GM12878 (cell line): ENCODE data around the gene GHRH. TPM values are rescaled to one million over a fixed set of nuclear protein-coding genes. Genes with fewer than 3 reads are reported as not detected.

Source experiments
- ATAC-seq: fragments of 200-7000 bp; cut with Tn5 transposase; 3 replicates; pipeline ENCODE4 v1.9.1; 2020; ENCODE audit warnings: mild to moderate bottlenecking, moderate library complexity
- BruUV-seq: library from RNA; stranded (reverse); fragments of 400-500 nt; replicated peaks from 2 replicates; lab custom pipeline; 2021; lab: Mats Ljungman, UMichigan
- CTCF ChIA-PET: fragments of 300-600 bp; sonication (Branson Sonifier 250); formaldehyde crosslinking; extraction: SDS; loops from one replicate; lab custom pipeline; 2021; ENCODE audit warnings: inconsistent platforms; lab: Yijun Ruan, JAX
- POLR2A ChIA-PET: fragments of 350-600 bp; formaldehyde crosslinking; extraction: SDS; loops from one replicate; lab custom pipeline; 2021; ENCODE audit warnings: inconsistent platforms; lab: Charles Lee
- RAD21 ChIA-PET: fragments of 300-600 bp; sonication (Branson Sonifier 250); formaldehyde crosslinking; loops from one replicate; lab custom pipeline; 2023; ENCODE audit warnings: antibody characterized with exemption; ENCODE audit not compliant: unreplicated experiment; lab: Charles Lee
- SMC1A ChIA-PET: fragments of 300-600 bp; sonication (Branson Sonifier 250); formaldehyde crosslinking; loops from one replicate; lab custom pipeline; 2023; ENCODE audit not compliant: unreplicated experiment, uncharacterized antibody; lab: Charles Lee
- DNase-seq: peaks from one replicate; pipeline ENCODE4 v3.0.0-alpha.2; 2011; ENCODE audit warnings: low read depth, low spot score
- FAIRE-seq: peaks from 3 replicates; lab custom pipeline; 2011; peaks lifted over from hg19 to GRCh38; lab: Jason Lieb, UNC
- H2AFZ ChIP-seq: 2 replicates; pipeline ENCODE4 v1.6.0; 2011; ENCODE audit warnings: low read depth, low read length, control low read depth; ENCODE audit not compliant: control insufficient read depth
- H3K27ac ChIP-seq: 2 replicates; pipeline ENCODE4 v1.5.1; 2011; ENCODE audit warnings: control low read depth; ENCODE audit not compliant: control insufficient read depth, insufficient read depth
- H3K27me3 ChIP-seq, 2 experiments: replicated peaks in 1 of 2; 2 replicates each; pipeline versions ENCODE4 v1.6.0 to v1.6.1; 2011; ENCODE audit warnings: low read length in 1 of 2; ENCODE audit not compliant: control insufficient read depth in 2 of 2, insufficient read depth in 2 of 2
- H3K36me3 ChIP-seq, 2 experiments: 2 replicates each; pipeline ENCODE4 v1.5.1; 2011; ENCODE audit warnings: low read length in 1 of 2; ENCODE audit not compliant: control insufficient read depth in 2 of 2, insufficient read depth in 2 of 2
- H3K4me1 ChIP-seq: 2 replicates; pipeline ENCODE4 v1.6.1; 2011; ENCODE audit warnings: mild to moderate bottlenecking, low read length, moderate library complexity, mixed read lengths; ENCODE audit not compliant: control insufficient read depth, insufficient read depth
- H3K4me2 ChIP-seq: 2 replicates; pipeline ENCODE4 v1.6.0; 2011; ENCODE audit warnings: control low read depth; ENCODE audit not compliant: control insufficient read depth, insufficient read depth
- H3K4me3 ChIP-seq: fragments of 200-600 bp; sonication (generic); 2 replicates; pipeline ENCODE4 v1.5.1; 2016
- H3K79me2 ChIP-seq: 2 replicates; pipeline ENCODE4 v1.6.0; 2011; ENCODE audit warnings: low read length; ENCODE audit not compliant: control insufficient read depth, insufficient read depth
- H3K9ac ChIP-seq: 2 replicates; pipeline ENCODE4 v1.8.0; 2011; ENCODE audit warnings: low read length, control low read depth, mixed read lengths; ENCODE audit not compliant: control insufficient read depth, insufficient read depth
- H3K9me3 ChIP-seq: replicated peaks from 3 replicates; pipeline ENCODE4 v1.5.1; 2011; ENCODE audit warnings: mild to moderate bottlenecking, low read length; ENCODE audit not compliant: control insufficient read depth, insufficient read depth
- H4K20me1 ChIP-seq: 2 replicates; pipeline ENCODE4 v1.6.0; 2011; ENCODE audit not compliant: control insufficient read depth, insufficient read depth
- CBX3 ChIP-seq: fragments of 200-600 bp; sonication (generic); IDR thresholded peaks from 2 replicates; pipeline ENCODE4 v1.6.1; 2016; ENCODE audit warnings: low read depth, borderline replicate concordance
- DPF2 ChIP-seq: fragments of 450-650 bp; IDR thresholded peaks from 2 replicates; pipeline ENCODE4 v1.6.1; 2017; ENCODE audit warnings: mild to moderate bottlenecking
- EP300 ChIP-seq, 2 experiments: fragments of 150-350 bp in 1 of 2; IDR thresholded peaks; 2 replicates each; pipeline ENCODE4 v1.6.1; 2011 to 2012; ENCODE audit warnings: low read depth in 2 of 2, low read length in 2 of 2, borderline replicate concordance in 1 of 2, improper control_type of control experiment in 1 of 2, inconsistent platforms in 1 of 2; ENCODE audit not compliant: control insufficient read depth in 1 of 2
- FOXK2 ChIP-seq: fragments of 450-650 bp; IDR thresholded peaks from 2 replicates; pipeline ENCODE4 v1.6.1; 2017; ENCODE audit warnings: mild to moderate bottlenecking, moderate library complexity
- JUNB ChIP-seq: IDR thresholded peaks from 2 replicates; pipeline ENCODE4 v1.6.1; 2016; ENCODE audit warnings: antibody characterized with exemption, mild to moderate bottlenecking
- MYC ChIP-seq: IDR thresholded peaks from 2 replicates; pipeline ENCODE4 v1.6.1; 2011; ENCODE audit warnings: mild to moderate bottlenecking, low read length, moderate library complexity, inconsistent platforms; ENCODE audit not compliant: insufficient read depth, insufficient replicate concordance, insufficient read length, severe bottlenecking
- NFYA ChIP-seq: IDR thresholded peaks from 2 replicates; pipeline ENCODE4 v1.6.1; 2011; ENCODE audit warnings: low read depth, mild to moderate bottlenecking, low read length, improper control_type of control experiment, borderline replicate concordance
- NFYB ChIP-seq: IDR thresholded peaks from 2 replicates; pipeline ENCODE4 v1.6.1; 2011; ENCODE audit warnings: low read depth, mild to moderate bottlenecking, low read length, improper control_type of control experiment, moderate library complexity; ENCODE audit not compliant: insufficient read depth
- POLR2A ChIP-seq: IDR thresholded peaks from 2 replicates; pipeline ENCODE4 v1.6.1; 2011; ENCODE audit warnings: low read depth, mild to moderate bottlenecking, low read length
- SMC3 ChIP-seq: IDR thresholded peaks from 2 replicates; pipeline ENCODE4 v1.6.1; 2011; ENCODE audit warnings: low read length, improper control_type of control experiment, borderline replicate concordance
- SREBF2 ChIP-seq: IDR thresholded peaks from 2 replicates; pipeline ENCODE4 v1.6.1; 2012; ENCODE audit warnings: mild to moderate bottlenecking, low read length
- TCF7 ChIP-seq: IDR thresholded peaks from 2 replicates; pipeline ENCODE4 v1.6.1; 2014; ENCODE audit warnings: antibody characterized with exemption, borderline replicate concordance
- YY1 ChIP-seq: IDR thresholded peaks from 2 replicates; pipeline ENCODE4 v1.6.1; 2011; ENCODE audit warnings: low read depth, mild to moderate bottlenecking, low read length
- ZNF384 ChIP-seq: IDR thresholded peaks from 2 replicates; pipeline ENCODE4 v1.6.1; 2012; ENCODE audit warnings: low read depth, mild to moderate bottlenecking, low read length, improper control_type of control experiment, borderline replicate concordance
- ZZZ3 ChIP-seq: IDR thresholded peaks from 2 replicates; pipeline ENCODE4 v1.6.1; 2011; ENCODE audit warnings: low read depth; ENCODE audit not compliant: control insufficient read depth, insufficient read length
- WGBS: methylation state at CpG from one replicate; pipeline ENCODE4 v1.1.6; 2016; ENCODE audit warnings: low lambda C conversion rate; ENCODE audit not compliant: insufficient replicate concordance, insufficient coverage; ENCODE audit errors: missing lambda C conversion rate; 5-methylcytosine and 5-hydroxymethylcytosine counted together
- in situ Hi-C: fragments of 300-500 bp; cut with MboI; formaldehyde crosslinking; loops from 9 replicates; pipeline ENCODE4 v1.14.3; 2018; ENCODE audit warnings: mixed read lengths
- intact Hi-C: fragments of 100-400 bp; cut with micrococcal nuclease; formaldehyde crosslinking; loops from one replicate; pipeline ENCODE4 v1.14.2; 2022; ENCODE audit not compliant: unreplicated experiment
- polyA plus RNA-seq, 11 experiments: library from polyadenylated mRNA; depleted of rRNA in 4 of 11; unstranded in 6 of 11; stranded (reverse) in 5 of 11; fragments of >200 nt; fragmentation: Nextera tagmentation in 4 of 11; fragmentation: Illumina TruSeq in 1 of 11; extraction: Ambion mirVana in 4 of 11; extraction: Trizol in 1 of 11; gene quantifications; 1 replicate in 1 of 11; 2 replicates in 10 of 11; pipeline versions ENCODE4 v1.2.1 to v1.2.3, GENCODE V29; 2011 to 2016; ENCODE audit warnings: inconsistent platforms in 2 of 11, missing spikeins in 2 of 11, low read depth in 1 of 11
- total RNA-seq, 4 experiments: library from RNA; depleted of rRNA in 3 of 4; stranded (reverse); fragments of >200 nt in 3 of 4; fragmentation: Illumina TruSeq in 1 of 4; extraction: Trizol in 1 of 4; gene quantifications; 2 replicates each; pipeline versions ENCODE4 v1.2.1 to v1.2.3, GENCODE V29; 2013 to 2021
- TF ChIP-seq, protein P1 (sequence below): IDR thresholded peaks from 2 replicates; pipeline ENCODE4 v1.6.1; 2011; ENCODE audit warnings: low read depth, low read length, improper control_type of control experiment, borderline replicate concordance
- TF ChIP-seq, protein P2 (sequence below): IDR thresholded peaks from 2 replicates; pipeline ENCODE4 v1.6.1; 2011; ENCODE audit warnings: mild to moderate bottlenecking, low read depth, low read length, moderate library complexity; ENCODE audit not compliant: insufficient replicate concordance
- TF ChIP-seq, protein P3 (sequence below): IDR thresholded peaks from 2 replicates; pipeline ENCODE4 v1.6.1; 2012; ENCODE audit warnings: low read length, inconsistent platforms
- TF ChIP-seq, protein P4 (sequence below), 3 experiments: IDR thresholded peaks in 2 of 3; conservative IDR thresholded peaks in 1 of 3; 2 replicates each; pipeline ENCODE4 v1.5.1; 2011; ENCODE audit warnings: low read depth in 3 of 3, low read length in 3 of 3, mild to moderate bottlenecking in 3 of 3, control low read depth in 2 of 3, moderate library complexity in 2 of 3, inconsistent platforms in 1 of 3, mixed read lengths in 1 of 3; ENCODE audit not compliant: control insufficient read depth in 2 of 3, insufficient read depth in 1 of 3; ENCODE audit errors: extremely low read depth in 1 of 3

Gene GHRH
- total and polyA plus RNA-seq, 10 of the 15 experiments (the other 5 are each of a cell fraction or from before 2014, with no cell fraction given) = not detected

DNA sequence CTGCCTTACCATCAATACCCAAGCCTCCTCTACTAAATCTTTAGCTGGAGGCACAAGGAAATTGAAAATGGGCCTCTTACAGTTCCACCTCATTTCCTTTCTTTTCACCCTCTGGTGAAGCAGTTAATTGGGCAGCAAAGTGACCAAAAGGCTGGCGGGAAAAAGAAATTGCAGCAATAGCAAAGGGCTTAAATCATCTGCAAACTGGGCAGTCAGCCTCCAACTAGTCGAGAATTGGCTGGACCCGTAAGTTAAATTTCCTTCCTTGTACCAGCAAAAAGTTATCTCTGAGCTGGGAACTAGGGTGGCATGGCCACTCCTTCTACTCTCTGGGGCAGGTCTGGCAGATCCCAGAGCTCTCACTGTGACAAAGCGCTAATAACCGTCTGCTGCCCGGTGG lies 33.5 kb downstream of the GHRH start (continued):
- TF ChIP-seq SREBF2 = no peak
- TF ChIP-seq, protein P1, sequence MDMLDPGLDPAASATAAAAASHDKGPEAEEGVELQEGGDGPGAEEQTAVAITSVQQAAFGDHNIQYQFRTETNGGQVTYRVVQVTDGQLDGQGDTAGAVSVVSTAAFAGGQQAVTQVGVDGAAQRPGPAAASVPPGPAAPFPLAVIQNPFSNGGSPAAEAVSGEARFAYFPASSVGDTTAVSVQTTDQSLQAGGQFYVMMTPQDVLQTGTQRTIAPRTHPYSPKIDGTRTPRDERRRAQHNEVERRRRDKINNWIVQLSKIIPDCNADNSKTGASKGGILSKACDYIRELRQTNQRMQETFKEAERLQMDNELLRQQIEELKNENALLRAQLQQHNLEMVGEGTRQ = no peak

DNA sequence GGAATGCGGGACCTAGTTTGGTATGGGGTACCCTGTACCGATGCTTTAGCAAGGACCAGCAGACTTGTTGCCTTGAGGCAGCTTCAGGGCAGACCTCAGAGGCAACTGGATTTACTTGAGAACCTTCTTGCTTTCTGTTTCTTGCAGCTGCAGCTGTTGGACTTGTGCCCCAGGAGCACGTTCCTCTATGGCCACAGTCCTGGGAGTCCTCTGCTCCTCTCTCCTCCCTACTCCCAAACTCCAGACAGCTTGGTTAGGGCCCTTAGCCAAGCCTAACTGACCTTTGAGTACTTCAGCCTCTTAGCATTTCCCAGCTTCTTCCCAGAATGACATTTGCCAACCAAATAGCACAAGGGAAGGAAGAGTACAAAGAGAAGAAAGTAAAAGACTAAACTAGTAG lies 34.7 kb downstream of the GHRH start:
- no peak overlapping the region for H3K9ac ChIP-seq
- no peaks in the 10 kb centered on the region for H4K20me1 ChIP-seq
- no peaks in the 10 kb centered on the region for H3K9me3 ChIP-seq
- no peaks in the 10 kb centered on the region for H3K79me2 ChIP-seq
- no peak for ATAC-seq
- FAIRE-seq = no peak
- POLR2A ChIA-PET = no interaction called here
- DNase-seq = no peak
- WGBS = 93% methylated on average over 3 of the region's 3 CpGs
- no peak overlapping the region for H3K4me3 ChIP-seq
- SMC1A ChIA-PET = no interaction called here
- H3K4me2 ChIP-seq = no peak overlapping the region
- no peaks in the 10 kb centered on the region for H3K27me3 ChIP-seq
- no peak overlapping the region for H2AFZ ChIP-seq
- peaks cover 44 to 51% of the 10 kb centered on the region in 2 experiments for H3K36me3 ChIP-seq
- RAD21 ChIA-PET = no interaction called here
- in situ Hi-C loops = no loop called here
- no peak overlapping the region for H3K27ac ChIP-seq
- no TSS peak for BruUV-seq
- CTCF ChIA-PET = interaction anchor here (0.6 to 1.1 kb wide), 2 partner anchors 31 to 765 kb away, joined by 3 to 5 read pairs; no protein-coding TSS in a partner anchor
- H3K4me1 ChIP-seq = no peaks in the 10 kb centered on the region
- intact Hi-C loops = no loop called here
- TF ChIP-seq YY1 = no peak
- no peak for TF ChIP-seq DPF2
- no peak for TF ChIP-seq POLR2A
- TF ChIP-seq CBX3 = no peak
- TF ChIP-seq JUNB = no peak
- TF ChIP-seq, protein P2, sequence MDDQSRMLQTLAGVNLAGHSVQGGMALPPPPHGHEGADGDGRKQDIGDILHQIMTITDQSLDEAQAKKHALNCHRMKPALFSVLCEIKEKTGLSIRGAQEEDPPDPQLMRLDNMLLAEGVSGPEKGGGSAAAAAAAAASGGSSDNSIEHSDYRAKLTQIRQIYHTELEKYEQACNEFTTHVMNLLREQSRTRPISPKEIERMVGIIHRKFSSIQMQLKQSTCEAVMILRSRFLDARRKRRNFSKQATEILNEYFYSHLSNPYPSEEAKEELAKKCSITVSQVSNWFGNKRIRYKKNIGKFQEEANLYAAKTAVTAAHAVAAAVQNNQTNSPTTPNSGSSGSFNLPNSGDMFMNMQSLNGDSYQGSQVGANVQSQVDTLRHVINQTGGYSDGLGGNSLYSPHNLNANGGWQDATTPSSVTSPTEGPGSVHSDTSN = no peak
- TF ChIP-seq FOXK2 = no peak
- TF ChIP-seq, protein P3, sequence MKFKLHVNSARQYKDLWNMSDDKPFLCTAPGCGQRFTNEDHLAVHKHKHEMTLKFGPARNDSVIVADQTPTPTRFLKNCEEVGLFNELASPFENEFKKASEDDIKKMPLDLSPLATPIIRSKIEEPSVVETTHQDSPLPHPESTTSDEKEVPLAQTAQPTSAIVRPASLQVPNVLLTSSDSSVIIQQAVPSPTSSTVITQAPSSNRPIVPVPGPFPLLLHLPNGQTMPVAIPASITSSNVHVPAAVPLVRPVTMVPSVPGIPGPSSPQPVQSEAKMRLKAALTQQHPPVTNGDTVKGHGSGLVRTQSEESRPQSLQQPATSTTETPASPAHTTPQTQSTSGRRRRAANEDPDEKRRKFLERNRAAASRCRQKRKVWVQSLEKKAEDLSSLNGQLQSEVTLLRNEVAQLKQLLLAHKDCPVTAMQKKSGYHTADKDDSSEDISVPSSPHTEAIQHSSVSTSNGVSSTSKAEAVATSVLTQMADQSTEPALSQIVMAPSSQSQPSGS = no peak
- TF ChIP-seq NFYA = no peak
- no peak for TF ChIP-seq ZZZ3
- TF ChIP-seq ZNF384 = no peak
- no peak for TF ChIP-seq SMC3
- no peak for TF ChIP-seq EP300 (IDR thresholded peaks at IDR 0.05; ENCODE audit: borderline replicate concordance in 1 of 2, control insufficient read depth in 1 of 2, low read depth in 2 of 2, low read length in 2 of 2)
- TF ChIP-seq NFYB = no peak
- no peak for TF ChIP-seq SREBF2
- no peak for TF ChIP-seq MYC
- TF ChIP-seq TCF7 = no peak
- TF ChIP-seq, protein P4, sequence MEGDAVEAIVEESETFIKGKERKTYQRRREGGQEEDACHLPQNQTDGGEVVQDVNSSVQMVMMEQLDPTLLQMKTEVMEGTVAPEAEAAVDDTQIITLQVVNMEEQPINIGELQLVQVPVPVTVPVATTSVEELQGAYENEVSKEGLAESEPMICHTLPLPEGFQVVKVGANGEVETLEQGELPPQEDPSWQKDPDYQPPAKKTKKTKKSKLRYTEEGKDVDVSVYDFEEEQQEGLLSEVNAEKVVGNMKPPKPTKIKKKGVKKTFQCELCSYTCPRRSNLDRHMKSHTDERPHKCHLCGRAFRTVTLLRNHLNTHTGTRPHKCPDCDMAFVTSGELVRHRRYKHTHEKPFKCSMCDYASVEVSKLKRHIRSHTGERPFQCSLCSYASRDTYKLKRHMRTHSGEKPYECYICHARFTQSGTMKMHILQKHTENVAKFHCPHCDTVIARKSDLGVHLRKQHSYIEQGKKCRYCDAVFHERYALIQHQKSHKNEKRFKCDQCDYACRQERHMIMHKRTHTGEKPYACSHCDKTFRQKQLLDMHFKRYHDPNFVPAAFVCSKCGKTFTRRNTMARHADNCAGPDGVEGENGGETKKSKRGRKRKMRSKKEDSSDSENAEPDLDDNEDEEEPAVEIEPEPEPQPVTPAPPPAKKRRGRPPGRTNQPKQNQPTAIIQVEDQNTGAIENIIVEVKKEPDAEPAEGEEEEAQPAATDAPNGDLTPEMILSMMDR (IDR thresholded peaks at IDR 0.05 in 2 of 3, conservative IDR thresholded peaks at IDR 0.05 in 1 of 3; ENCODE audit: control insufficient read depth in 2 of 3, extremely low read depth in 1 of 3, insufficient read depth in 1 of 3, low read depth in 3 of 3, low read length in 3 of 3) = no peak
